ENCODE results near the gene HPSE2.

The HPSE2 gene

GRCh38 chr10:98696516-98696915, 539.1 kb downstream of the HPSE2 start:
- no peak for TF ChIP-seq CTCF (IDR thresholded peaks at IDR 0.05; ENCODE audit: low read depth, low read length)
- DNase-seq (ENCODE audit: extremely low read depth, low read depth), result no peak

- DNase-seq (ENCODE audit: extremely low read depth, low read depth), result no peak
- TF ChIP-seq CTCF (IDR thresholded peaks at IDR 0.05; ENCODE audit: low read depth, low read length), result no peak
Observed at GRCh38 chr10:98694883-98695282, 540.8 kb downstream of the HPSE2 start.

- TF ChIP-seq CTCF (IDR thresholded peaks at IDR 0.05; ENCODE audit: low read depth, low read length), result no peak
- DNase-seq (ENCODE audit: extremely low read depth, low read depth), result no peak
Observed at GRCh38 chr10:98694014-98694413, 541.6 kb downstream of the HPSE2 start.

- no peak for DNase-seq (ENCODE audit: extremely low read depth, low read depth)
- no peak for TF ChIP-seq CTCF (IDR thresholded peaks at IDR 0.05; ENCODE audit: low read depth, low read length)
Observed at GRCh38 chr10:98687685-98688084, 548.0 kb downstream of the HPSE2 start.

- no peak for TF ChIP-seq CTCF (IDR thresholded peaks at IDR 0.05; ENCODE audit: low read depth, low read length)
- DNase-seq (ENCODE audit: extremely low read depth, low read depth), result no peak
Observed at GRCh38 chr10:98684019-98684899, 551.4 kb downstream of the HPSE2 start.

GRCh38 chr10:98676895-98677294, 558.8 kb downstream of the HPSE2 start:
- TF ChIP-seq CTCF (IDR thresholded peaks at IDR 0.05; ENCODE audit: low read depth, low read length), result no peak
- DNase-seq (ENCODE audit: extremely low read depth, low read depth), result no peak

- DNase-seq (ENCODE audit: extremely low read depth, low read depth), result no peak
- TF ChIP-seq CTCF (IDR thresholded peaks at IDR 0.05; ENCODE audit: low read depth, low read length), result no peak
Observed at GRCh38 chr10:98675902-98676301, 559.8 kb downstream of the HPSE2 start.
